Islet of Langerhans (tissue), 1 donor: Measurements from ENCODE around the gene PEX3.
"Not testable (repeated sequence)": the region's sequence is repeated elsewhere in the genome, so short reads cannot be mapped to it uniquely, and the experiment has no call there.

Experiments
- FAIRE-seq: peaks from one replicate; lab custom pipeline; 2011; peaks lifted over from hg19 to GRCh38; lab: Jason Lieb, UNC

Gene PEX3

GRCh38 chr6:143507358-143508145 lies 56.9 kb downstream of the PEX3 start:
- FAIRE-seq = no peak

GRCh38 chr6:143510326-143510725 lies 59.7 kb downstream of the PEX3 start:
- FAIRE-seq = not testable (repeated sequence)

- no peak for FAIRE-seq
Measured at GRCh38 chr6:143510991-143511891, 60.6 kb downstream of the PEX3 start, which contains the start of gene FUCA2. TSS of gene FUCA2 (minus strand) at chr6:143511720. CDS start at chr6:143511634, 86 bp downstream.

GRCh38 chr6:143513410-143513809 lies 62.8 kb downstream of the PEX3 start:
- FAIRE-seq = no peak

GRCh38 chr6:143515061-143515760 lies 64.6 kb downstream of the PEX3 start:
- no peak for FAIRE-seq

GRCh38 chr6:143515766-143516355 lies 65.3 kb downstream of the PEX3 start:
- no peak for FAIRE-seq

GRCh38 chr6:143516690-143517446 lies 66.3 kb downstream of the PEX3 start:
- FAIRE-seq = no peak

GRCh38 chr6:143517447-143517773 lies 66.8 kb downstream of the PEX3 start:
- FAIRE-seq = no peak

- FAIRE-seq = no peak
Measured at GRCh38 chr6:143522039-143522600, 71.5 kb downstream of the PEX3 start.

- FAIRE-seq = no peak
Measured at GRCh38 chr6:143525356-143525755, 74.8 kb downstream of the PEX3 start.

GRCh38 chr6:143527677-143528076 lies 77.1 kb downstream of the PEX3 start:
- no peak for FAIRE-seq

- FAIRE-seq = no peak
Measured at GRCh38 chr6:143528164-143528811, 77.7 kb downstream of the PEX3 start.

GRCh38 chr6:143529095-143529494 lies 78.5 kb downstream of the PEX3 start:
- FAIRE-seq = no peak

GRCh38 chr6:143531720-143532499 lies 81.3 kb downstream of the PEX3 start:
- FAIRE-seq = no peak

GRCh38 chr6:143535189-143535614 lies 84.6 kb downstream of the PEX3 start:
- peak; percentile 21 for FAIRE-seq

GRCh38 chr6:143536461-143536865 lies 85.9 kb downstream of the PEX3 start:
- FAIRE-seq = no peak

GRCh38 chr6:143536866-143537691 lies 86.5 kb downstream of the PEX3 start:
- no peak for FAIRE-seq

GRCh38 chr6:143538374-143538773 lies 87.8 kb downstream of the PEX3 start:
- FAIRE-seq = no peak

GRCh38 chr6:143539106-143539505 lies 88.5 kb downstream of the PEX3 start:
- no peak for FAIRE-seq
